SK-N-SH (cell line): ENCODE results near the gene IQCE. TPM values are rescaled to one million over a fixed set of nuclear protein-coding genes. Genes with fewer than 3 reads are reported as not detected.

ENCODE experiments used
- CTCF ChIA-PET: fragments of 300-600, 350-600 bp; formaldehyde crosslinking; extraction: SDS; loops from one replicate; lab custom pipeline; 2021; lab: Yijun Ruan, JAX
- POLR2A ChIA-PET: fragments of 350-600 bp; sonication (Branson Sonifier 250); formaldehyde crosslinking; extraction: SDS; loops from one replicate; lab custom pipeline; 2020; ENCODE audit warnings: antibody characterized with exemption, inconsistent platforms; lab: Yijun Ruan, JAX
- DNase-seq: peaks from one replicate; pipeline ENCODE4 v3.0.0; 2012
- H2AFZ ChIP-seq: fragments of 200-600 bp; sonication (generic); 2 replicates; pipeline ENCODE4 v1.8.1; 2016; ENCODE audit warnings: antibody characterized with exemption, mild to moderate bottlenecking, low read depth
- H3F3A ChIP-seq: fragments of 200-600 bp; sonication (generic); replicated peaks from 2 replicates; pipeline ENCODE3; 2016; ENCODE audit warnings: antibody characterized with exemption, mild to moderate bottlenecking; ENCODE audit not compliant: insufficient read depth
- H3K27ac ChIP-seq, 2 experiments: fragments of 200-500 bp in 1 of 2; fragments of 200-600 bp in 1 of 2; sonication (Bioruptor generic) in 1 of 2; sonication (generic), shearing (Covaris generic) in 1 of 2; 2 replicates each; pipeline versions ENCODE4 v1.5.1 to v1.6.1; 2014 to 2016; ENCODE audit warnings: low read depth in 2 of 2, inconsistent platforms in 1 of 2, low read length in 1 of 2, mild to moderate bottlenecking in 1 of 2, mixed read lengths in 1 of 2
- H3K27me3 ChIP-seq: fragments of 200-600 bp; sonication (generic), shearing (Covaris generic); 2 replicates; pipeline ENCODE4 v1.6.1; 2016; ENCODE audit warnings: mixed run types; ENCODE audit not compliant: insufficient read depth
- H3K36me3 ChIP-seq, 2 experiments: fragments of 200-500 bp in 1 of 2; fragments of 200-600 bp in 1 of 2; sonication (Bioruptor generic) in 1 of 2; sonication (generic) in 1 of 2; replicated peaks in 1 of 2; 2 replicates each; pipeline versions ENCODE3 to v1.5.1; 2014 to 2016; ENCODE audit warnings: low read length in 1 of 2, mild to moderate bottlenecking in 1 of 2; ENCODE audit not compliant: insufficient read depth in 2 of 2, control insufficient read depth in 1 of 2
- H3K4me1 ChIP-seq, 2 experiments: fragments of 200-500 bp in 1 of 2; fragments of 200-600 bp in 1 of 2; sonication (Bioruptor generic) in 1 of 2; sonication (generic), shearing (Covaris generic) in 1 of 2; 2 replicates each; pipeline versions ENCODE4 v1.5.1 to v1.6.1; 2014 to 2016; ENCODE audit warnings: low read depth in 1 of 2, low read length in 1 of 2, mixed run types in 1 of 2; ENCODE audit not compliant: insufficient read depth in 2 of 2, control insufficient read depth in 1 of 2
- H3K4me2 ChIP-seq: fragments of 200-600 bp; sonication (generic), shearing (Covaris generic); 2 replicates; pipeline ENCODE4 v1.6.1; 2017; ENCODE audit warnings: mixed run types
- H3K4me3 ChIP-seq, 2 experiments: fragments of 200-500 bp in 1 of 2; fragments of 200-600 bp in 1 of 2; sonication (Bioruptor generic) in 1 of 2; sonication (generic), shearing (Covaris generic) in 1 of 2; 2 replicates each; pipeline versions ENCODE4 v1.5.1 to v1.8.1; 2014 to 2016; ENCODE audit warnings: low read depth in 2 of 2, inconsistent platforms in 1 of 2, low read length in 1 of 2, mild to moderate bottlenecking in 1 of 2, mixed read lengths in 1 of 2, moderate library complexity in 1 of 2
- H3K79me2 ChIP-seq: fragments of 200-600 bp; sonication (generic); 2 replicates; pipeline ENCODE4 v1.8.1; 2017; ENCODE audit warnings: mild to moderate bottlenecking; ENCODE audit not compliant: insufficient read depth
- H3K9ac ChIP-seq: fragments of 200-600 bp; sonication (generic); 2 replicates; pipeline ENCODE4 v1.6.1; 2017; ENCODE audit warnings: mixed run types
- H3K9me2 ChIP-seq: fragments of 200-600 bp; sonication (generic); 2 replicates; pipeline ENCODE4 v1.6.1; 2017; ENCODE audit warnings: mixed run types
- H3K9me3 ChIP-seq: fragments of 200-600 bp; sonication (generic); 2 replicates; pipeline ENCODE4 v1.6.1; 2017; ENCODE audit warnings: mixed run types, mild to moderate bottlenecking, moderate library complexity
- H4K20me1 ChIP-seq: fragments of 200-600 bp; sonication (generic); 2 replicates; pipeline ENCODE4 v1.6.1; 2017; ENCODE audit warnings: mild to moderate bottlenecking, mixed run types; ENCODE audit not compliant: insufficient read depth
- CHD2 ChIP-seq: fragments of 150-350 bp; IDR thresholded peaks from 2 replicates; pipeline ENCODE4 v1.6.1; 2018; ENCODE audit warnings: low read length; ENCODE audit not compliant: partially characterized antibody
- FOXJ3 ChIP-seq: sonication (generic); formaldehyde crosslinking; IDR thresholded peaks from 2 replicates; pipeline ENCODE4 v1.5.1; 2020; ENCODE audit warnings: mild to moderate bottlenecking, missing genetic modification reagents
- FOXM1 ChIP-seq: IDR thresholded peaks from 2 replicates; pipeline ENCODE4 v1.4.0; 2012; ENCODE audit warnings: low read depth, mild to moderate bottlenecking
- MEF2A ChIP-seq: IDR thresholded peaks from 2 replicates; pipeline ENCODE4 v1.4.0; 2012; ENCODE audit warnings: low read depth, borderline replicate concordance
- NRF1 ChIP-seq: IDR thresholded peaks from 2 replicates; pipeline ENCODE4 v1.6.1; 2012; ENCODE audit warnings: low read depth, mild to moderate bottlenecking, low read length
- PBX3 ChIP-seq: IDR thresholded peaks from 2 replicates; pipeline ENCODE4; 2012
- RFX5 ChIP-seq: IDR thresholded peaks from 2 replicates; pipeline ENCODE4 v1.6.1; 2012; ENCODE audit warnings: mild to moderate bottlenecking, improper control_type of control experiment, low read length
- SIN3A ChIP-seq: IDR thresholded peaks from 2 replicates; pipeline ENCODE4 v1.6.1; 2012; ENCODE audit warnings: low read depth, mild to moderate bottlenecking, low read length, moderate library complexity, borderline replicate concordance
- TAF1 ChIP-seq: IDR thresholded peaks from 2 replicates; pipeline ENCODE4 v1.6.1; 2012; ENCODE audit warnings: low read depth, mild to moderate bottlenecking, low read length, moderate library complexity, borderline replicate concordance
- WGBS: methylation state at CpG from one replicate; pipeline ENCODE4 v1.1.6; 2017; ENCODE audit warnings: low lambda C conversion rate; 5-methylcytosine and 5-hydroxymethylcytosine counted together
- polyA plus RNA-seq, 3 experiments: library from polyadenylated mRNA; depleted of rRNA; stranded (reverse); fragments of >200 nt; gene quantifications; 2 replicates each; pipeline ENCODE4 v1.2.3, GENCODE V29; 2012
- TF ChIP-seq, protein P1 (sequence below): fragments of 200-600 bp; sonication (generic); IDR thresholded peaks from 2 replicates; pipeline ENCODE4 v1.6.1; 2017; ENCODE audit warnings: antibody characterized with exemption, mild to moderate bottlenecking, moderate library complexity
- TF ChIP-seq, protein P2 (sequence below): IDR thresholded peaks from 2 replicates; pipeline ENCODE4 v1.4.0; 2012; ENCODE audit warnings: low read depth, borderline replicate concordance

IQCE gene
- polyA plus RNA-seq, 1 of the 3 experiments (the other 2 are of a cell fraction) = 14.4 TPM

GRCh38 chr7:2539031-2539911, 19.5 kb upstream of the IQCE start:
- peak; percentile 32 for DNase-seq
- peaks cover 0 to 3% of the 10 kb centered on the region in 2 experiments; a peak in 1 of 4 replicates for H3K4me1 ChIP-seq
- no peaks in the 10 kb centered on the region for H4K20me1 ChIP-seq
- H2AFZ ChIP-seq = no peak overlapping the region
- 95% methylated on average over 25 of the region's 32 CpGs for WGBS
- no peak overlapping the region for H3K9ac ChIP-seq
- no peak overlapping the region for H3K4me3 ChIP-seq
- H3K27ac ChIP-seq = no peak overlapping the region
- TF ChIP-seq TAF1 = no peak
- TF ChIP-seq, protein P1, sequence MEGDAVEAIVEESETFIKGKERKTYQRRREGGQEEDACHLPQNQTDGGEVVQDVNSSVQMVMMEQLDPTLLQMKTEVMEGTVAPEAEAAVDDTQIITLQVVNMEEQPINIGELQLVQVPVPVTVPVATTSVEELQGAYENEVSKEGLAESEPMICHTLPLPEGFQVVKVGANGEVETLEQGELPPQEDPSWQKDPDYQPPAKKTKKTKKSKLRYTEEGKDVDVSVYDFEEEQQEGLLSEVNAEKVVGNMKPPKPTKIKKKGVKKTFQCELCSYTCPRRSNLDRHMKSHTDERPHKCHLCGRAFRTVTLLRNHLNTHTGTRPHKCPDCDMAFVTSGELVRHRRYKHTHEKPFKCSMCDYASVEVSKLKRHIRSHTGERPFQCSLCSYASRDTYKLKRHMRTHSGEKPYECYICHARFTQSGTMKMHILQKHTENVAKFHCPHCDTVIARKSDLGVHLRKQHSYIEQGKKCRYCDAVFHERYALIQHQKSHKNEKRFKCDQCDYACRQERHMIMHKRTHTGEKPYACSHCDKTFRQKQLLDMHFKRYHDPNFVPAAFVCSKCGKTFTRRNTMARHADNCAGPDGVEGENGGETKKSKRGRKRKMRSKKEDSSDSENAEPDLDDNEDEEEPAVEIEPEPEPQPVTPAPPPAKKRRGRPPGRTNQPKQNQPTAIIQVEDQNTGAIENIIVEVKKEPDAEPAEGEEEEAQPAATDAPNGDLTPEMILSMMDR = no peak
- no peak for TF ChIP-seq MEF2A
- CTCF ChIA-PET = interaction anchor here (1.0 to 1.3 kb wide), 4 partner anchors 16 to 71 kb away, joined by 3 to 5 read pairs (median 3); partner anchors contain the start of genes BRAT1 and IQCE
- POLR2A ChIA-PET = interaction anchor here (1.0 kb wide), 1 partner anchor 11 kb away, joined by 3 read pairs; no protein-coding TSS in a partner anchor
- H3K36me3 ChIP-seq = peaks cover 12 to 53% of the 10 kb centered on the region in 2 experiments
- H3K4me2 ChIP-seq = no peak overlapping the region
- peaks cover 3% of the 10 kb centered on the region for H3F3A ChIP-seq
- H3K27me3 ChIP-seq = no peaks in the 10 kb centered on the region
- no peaks in the 10 kb centered on the region for H3K79me2 ChIP-seq
- H3K9me2 ChIP-seq = no peaks in the 10 kb centered on the region
- no peaks in the 10 kb centered on the region for H3K9me3 ChIP-seq

GRCh38 chr7:2540133-2540532, 18.6 kb upstream of the IQCE start:
- POLR2A ChIA-PET = no interaction called here

More at GRCh38 chr7:2540133-2540532, 18.6 kb upstream of the IQCE start:
- WGBS = 96% methylated on average over 6 of the region's 7 CpGs
- Histone ChIP-seq H3K79me2 (no peaks in the 10 kb centered on the region), H4K20me1 (no peaks in the 10 kb centered on the region), H3K9me3 (no peaks in the 10 kb centered on the region), H3K9me2 (no peaks in the 10 kb centered on the region), H3F3A (peaks cover 3% of the 10 kb centered on the region), H3K4me1 (peaks cover 0 to 3% of the 10 kb centered on the region in 2 experiments; a peak in 1 of 4 replicates), H3K9ac (no peak overlapping the region), H3K36me3 (peaks cover 19 to 56% of the 10 kb centered on the region in 2 experiments), H3K27ac (no peak overlapping the region), H3K27me3 (no peaks in the 10 kb centered on the region), H3K4me2 (no peak overlapping the region), H2AFZ (no peak overlapping the region), H3K4me3 (no peak overlapping the region)
- TF ChIP-seq RFX5 (no peak), CHD2 (no peak), NRF1 (no peak), FOXM1 (no peak), FOXJ3 (no peak), TAF1 (no peak), PBX3 (no peak), SIN3A (no peak)
- TF ChIP-seq, protein P2, sequence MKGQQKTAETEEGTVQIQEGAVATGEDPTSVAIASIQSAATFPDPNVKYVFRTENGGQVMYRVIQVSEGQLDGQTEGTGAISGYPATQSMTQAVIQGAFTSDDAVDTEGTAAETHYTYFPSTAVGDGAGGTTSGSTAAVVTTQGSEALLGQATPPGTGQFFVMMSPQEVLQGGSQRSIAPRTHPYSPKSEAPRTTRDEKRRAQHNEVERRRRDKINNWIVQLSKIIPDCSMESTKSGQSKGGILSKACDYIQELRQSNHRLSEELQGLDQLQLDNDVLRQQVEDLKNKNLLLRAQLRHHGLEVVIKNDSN = no peak
- CTCF ChIA-PET = interaction anchor here (1.0 to 1.4 kb wide), 5 partner anchors 15 to 71 kb away, joined by 3 to 5 read pairs (median 3); partner anchors contain the start of genes BRAT1 and IQCE
- DNase-seq = no peak
